ENCODE data around the gene NISCH. TPM values are rescaled to one million over a fixed set of nuclear protein-coding genes. Genes with fewer than 3 reads are reported as not detected.

NISCH gene
- total RNA-seq, 1 donor from 2014 or later: 89.5 TPM

DNA sequence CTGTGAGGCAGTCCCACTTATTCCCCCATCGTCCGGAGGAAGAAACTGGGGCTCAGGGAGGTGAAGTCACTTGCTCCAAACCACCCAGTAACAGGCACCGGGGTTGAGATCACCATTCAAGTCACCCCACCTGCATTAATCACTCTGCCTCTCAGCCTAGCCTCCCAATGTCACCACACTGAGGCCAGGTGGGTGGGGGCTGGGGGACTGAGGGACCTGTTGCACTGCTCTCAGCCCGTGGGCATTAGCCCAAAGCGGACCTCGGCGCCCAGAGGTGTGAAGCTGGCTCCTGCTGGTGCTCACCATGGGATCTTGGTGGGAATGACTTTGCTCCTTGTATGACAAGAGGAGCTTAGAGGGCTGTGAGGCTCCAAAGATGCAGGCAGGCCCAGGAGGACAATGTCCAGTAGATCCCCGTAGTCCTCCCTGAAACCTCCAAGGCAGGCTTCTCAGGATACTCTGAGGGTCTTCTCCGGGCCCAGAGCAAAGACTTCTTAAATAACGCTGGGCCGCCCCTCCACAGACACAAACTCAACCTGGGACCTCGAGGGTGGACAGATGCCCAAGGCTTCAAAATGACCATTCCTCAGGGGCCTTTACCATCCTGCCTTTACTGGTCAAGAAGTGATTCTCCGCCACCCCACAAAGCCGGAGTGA lies 76.6 kb downstream of the NISCH start:
- POLR2A ChIA-PET: interaction anchor here (0.5 to 0.6 kb wide), 2 partner anchors 521 to 564 kb away, joined by 3 to 5 read pairs; no protein-coding TSS in a partner anchor
- ATAC-seq (ENCODE audit: low read depth): no peak
- H3K9me3 Mint-ChIP-seq: no peaks in the 10 kb centered on the region
- DNase-seq: no peak
- CTCF ChIA-PET: no interaction called here
- H3K4me1 Mint-ChIP-seq: peaks cover 20% of the 10 kb centered on the region
- H3K27me3 Mint-ChIP-seq: no peaks in the 10 kb centered on the region
- intact Hi-C loops (cut with micrococcal nuclease): loop anchor here (10.0 kb wide), 5 partner anchors 243 to 633 kb away; partner anchors contain the start of genes ACY1, ITIH1, NEK4 and POC1A
- H3K36me3 Mint-ChIP-seq (ENCODE audit: low read depth): peaks cover 4% of the 10 kb centered on the region
- peak overlapping the region; percentile 73 for H3K4me3 Mint-ChIP-seq
- TF ChIP-seq, protein P1, sequence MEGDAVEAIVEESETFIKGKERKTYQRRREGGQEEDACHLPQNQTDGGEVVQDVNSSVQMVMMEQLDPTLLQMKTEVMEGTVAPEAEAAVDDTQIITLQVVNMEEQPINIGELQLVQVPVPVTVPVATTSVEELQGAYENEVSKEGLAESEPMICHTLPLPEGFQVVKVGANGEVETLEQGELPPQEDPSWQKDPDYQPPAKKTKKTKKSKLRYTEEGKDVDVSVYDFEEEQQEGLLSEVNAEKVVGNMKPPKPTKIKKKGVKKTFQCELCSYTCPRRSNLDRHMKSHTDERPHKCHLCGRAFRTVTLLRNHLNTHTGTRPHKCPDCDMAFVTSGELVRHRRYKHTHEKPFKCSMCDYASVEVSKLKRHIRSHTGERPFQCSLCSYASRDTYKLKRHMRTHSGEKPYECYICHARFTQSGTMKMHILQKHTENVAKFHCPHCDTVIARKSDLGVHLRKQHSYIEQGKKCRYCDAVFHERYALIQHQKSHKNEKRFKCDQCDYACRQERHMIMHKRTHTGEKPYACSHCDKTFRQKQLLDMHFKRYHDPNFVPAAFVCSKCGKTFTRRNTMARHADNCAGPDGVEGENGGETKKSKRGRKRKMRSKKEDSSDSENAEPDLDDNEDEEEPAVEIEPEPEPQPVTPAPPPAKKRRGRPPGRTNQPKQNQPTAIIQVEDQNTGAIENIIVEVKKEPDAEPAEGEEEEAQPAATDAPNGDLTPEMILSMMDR (IDR thresholded peaks at IDR 0.05): no peak
- H3K27ac Mint-ChIP-seq: no peak overlapping the region

DNA sequence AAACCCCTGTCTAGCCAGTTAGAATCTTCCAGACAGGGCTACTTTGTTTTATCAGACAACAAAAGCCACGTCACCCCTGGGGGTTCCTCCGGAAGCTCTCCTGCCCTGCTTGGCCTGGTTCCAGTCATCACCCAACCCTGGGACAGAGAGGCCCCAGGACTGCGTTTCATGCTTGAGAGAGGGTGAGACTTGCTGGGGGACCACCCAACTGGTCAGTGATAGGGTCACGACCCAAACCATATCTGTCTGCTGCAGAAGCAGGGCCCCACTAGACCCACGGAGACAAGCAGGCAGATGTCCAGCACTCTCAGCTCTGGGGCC lies 77.1 kb downstream of the NISCH start:
- peak overlapping the region; percentile 73 for H3K4me3 Mint-ChIP-seq
- POLR2A ChIA-PET: interaction anchor here (0.5 kb wide), 1 partner anchor 520 kb away, joined by 5 read pairs; no protein-coding TSS in a partner anchor

DNA sequence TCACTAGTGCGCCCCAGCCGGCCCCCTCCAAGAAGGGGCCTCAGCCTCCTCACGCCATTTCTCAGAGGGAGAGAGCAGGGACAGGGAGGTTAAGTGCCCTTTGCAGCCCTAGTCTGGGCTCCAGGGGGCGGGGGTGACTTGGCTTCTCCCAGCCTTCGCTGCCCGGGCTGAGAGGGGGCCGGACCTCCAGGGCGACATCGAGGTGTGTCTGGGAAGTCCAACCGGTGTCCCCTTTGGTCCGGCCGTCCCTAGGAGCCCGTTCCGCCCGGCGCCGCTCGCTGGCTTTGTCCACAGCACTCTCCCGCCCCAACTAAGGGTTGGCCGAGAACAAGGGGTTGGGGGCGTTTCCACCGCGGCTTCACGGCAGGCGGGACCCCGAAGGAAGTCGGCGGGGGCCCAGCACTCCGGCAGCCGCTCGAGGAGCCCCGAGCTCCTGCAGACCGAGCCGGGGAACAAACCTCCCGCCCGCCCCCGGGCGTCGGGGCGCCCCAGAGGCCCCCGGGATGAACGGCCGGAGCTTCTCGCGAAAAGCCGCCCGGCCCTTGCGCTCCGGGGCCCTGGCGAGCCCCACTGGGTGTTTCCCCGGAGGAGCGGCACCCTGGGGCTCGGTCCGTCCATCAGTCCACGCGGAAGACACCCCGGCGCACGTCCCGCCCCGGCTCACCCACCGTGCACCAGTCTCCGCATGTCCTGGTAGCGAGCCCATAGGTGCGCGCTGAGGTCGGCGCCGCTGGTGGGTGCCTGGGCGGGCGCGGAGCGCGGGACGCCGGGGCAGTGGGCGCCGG lies 77.6 kb downstream of the NISCH start:
- Mint-ChIP-seq H3K4me3 (peak overlapping the region; percentile 73), H3K36me3 (ENCODE audit: low read depth) (peaks cover 10% of the 10 kb centered on the region), H3K4me1 (peaks cover 30% of the 10 kb centered on the region), H3K9me3 (no peaks in the 10 kb centered on the region), H3K27me3 (no peaks in the 10 kb centered on the region), H3K27ac (no peak overlapping the region)
- DNase-seq (peak; percentile 43), ATAC-seq (ENCODE audit: low read depth) (no peak)
- intact Hi-C loops (cut with micrococcal nuclease): loop anchor here (1.0 to 10.0 kb wide), 6 partner anchors 35 to 632 kb away; partner anchors contain the start of genes ACY1, ITIH1, NEK4 and POC1A
- CTCF ChIA-PET: no interaction called here
- POLR2A ChIA-PET: no interaction called here
- TF ChIP-seq, protein P1 (IDR thresholded peaks at IDR 0.05): no peak

More for the DNA sequence above, 77.1 kb downstream of the NISCH start:
- DNase-seq (no peak), ATAC-seq (ENCODE audit: low read depth) (no peak)
- Mint-ChIP-seq H3K4me1 (peaks cover 24% of the 10 kb centered on the region), H3K9me3 (no peaks in the 10 kb centered on the region), H3K27me3 (no peaks in the 10 kb centered on the region), H3K27ac (no peak overlapping the region), H3K36me3 (ENCODE audit: low read depth) (peaks cover 5% of the 10 kb centered on the region)
- TF ChIP-seq, protein P1 (IDR thresholded peaks at IDR 0.05): no peak
- intact Hi-C loops (cut with micrococcal nuclease): loop anchor here (10.0 kb wide), 5 partner anchors 242 to 632 kb away; partner anchors contain the start of genes ACY1, ITIH1, NEK4 and POC1A
- CTCF ChIA-PET: no interaction called here

DNA sequence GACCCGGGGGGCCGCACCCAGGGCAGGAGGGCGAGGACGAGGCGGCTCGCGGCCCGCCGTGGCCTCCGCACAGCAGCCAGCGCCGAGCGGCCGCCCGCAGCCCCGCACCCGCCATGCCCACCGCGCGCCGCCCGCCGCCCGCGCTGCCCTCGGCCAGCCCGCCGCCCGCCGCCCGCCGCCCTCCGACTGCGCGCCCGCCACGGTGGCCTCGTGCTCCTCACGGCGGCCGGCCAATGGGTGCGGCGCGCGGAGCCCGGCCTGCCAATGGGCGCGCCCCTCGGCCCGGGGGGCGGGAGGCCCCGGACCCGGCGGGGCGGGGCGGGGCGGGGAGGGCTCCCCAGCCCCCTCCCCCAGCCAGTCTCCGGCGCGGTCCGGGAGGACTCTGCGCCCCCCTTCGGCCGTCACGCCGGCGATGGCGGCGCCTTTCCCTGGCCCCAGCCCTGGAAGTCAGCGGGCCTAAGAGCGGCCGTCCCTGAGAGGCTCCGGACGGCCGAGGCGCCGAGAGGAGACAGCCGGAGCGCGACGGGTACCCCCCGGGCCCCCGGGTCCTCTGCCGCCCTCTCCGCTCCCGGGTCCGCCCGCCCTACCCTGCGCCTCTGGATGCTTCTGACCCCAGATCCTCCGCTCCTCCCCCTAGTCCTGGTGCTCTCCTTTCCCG lies 78.3 kb downstream of the NISCH start, which contains the start of gene NT5DC2:
NT5DC2 (minus strand) TSS at position 235 of the 658 bp plus-strand sequence; CDS start at position 115, 120 bp downstream.
- peak; percentile 70 for DNase-seq
- TF ChIP-seq, protein P1 (IDR thresholded peaks at IDR 0.05): no peak
- H3K36me3 Mint-ChIP-seq (ENCODE audit: low read depth): peaks cover 11% of the 10 kb centered on the region
- H3K4me1 Mint-ChIP-seq: peaks cover 36% of the 10 kb centered on the region
- intact Hi-C loops (cut with micrococcal nuclease): loop anchor here (1.0 to 10.0 kb wide), 6 partner anchors 35 to 631 kb away; partner anchors contain the start of genes ACY1, ITIH1, NEK4 and POC1A
- ChIA-PET POLR2A (no interaction called here), CTCF (no interaction called here)
- ATAC-seq (ENCODE audit: low read depth): peak; percentile 49
- no peak within 1 kb of the TSS for H3K27ac Mint-ChIP-seq
- no peaks in the 10 kb centered on the region for H3K27me3 Mint-ChIP-seq
- no peaks in the 10 kb centered on the region for H3K9me3 Mint-ChIP-seq
- peak within 1 kb of the TSS; percentile 79 for H3K4me3 Mint-ChIP-seq
